DMS153 treated with DMSO at 0.1 percent for 48 hours (cell line): ENCODE results near the gene GOT2.
"Not testable (repeated sequence)": the region's sequence is repeated elsewhere in the genome, so short reads cannot be mapped to it uniquely, and the experiment has no call there.

Source experiments
- DNase-seq: peaks from one replicate; lab custom pipeline; 2025; ENCODE audit not compliant: unreplicated experiment; lab: John Stamatoyannopoulos, UW

The GOT2 gene

DNA sequence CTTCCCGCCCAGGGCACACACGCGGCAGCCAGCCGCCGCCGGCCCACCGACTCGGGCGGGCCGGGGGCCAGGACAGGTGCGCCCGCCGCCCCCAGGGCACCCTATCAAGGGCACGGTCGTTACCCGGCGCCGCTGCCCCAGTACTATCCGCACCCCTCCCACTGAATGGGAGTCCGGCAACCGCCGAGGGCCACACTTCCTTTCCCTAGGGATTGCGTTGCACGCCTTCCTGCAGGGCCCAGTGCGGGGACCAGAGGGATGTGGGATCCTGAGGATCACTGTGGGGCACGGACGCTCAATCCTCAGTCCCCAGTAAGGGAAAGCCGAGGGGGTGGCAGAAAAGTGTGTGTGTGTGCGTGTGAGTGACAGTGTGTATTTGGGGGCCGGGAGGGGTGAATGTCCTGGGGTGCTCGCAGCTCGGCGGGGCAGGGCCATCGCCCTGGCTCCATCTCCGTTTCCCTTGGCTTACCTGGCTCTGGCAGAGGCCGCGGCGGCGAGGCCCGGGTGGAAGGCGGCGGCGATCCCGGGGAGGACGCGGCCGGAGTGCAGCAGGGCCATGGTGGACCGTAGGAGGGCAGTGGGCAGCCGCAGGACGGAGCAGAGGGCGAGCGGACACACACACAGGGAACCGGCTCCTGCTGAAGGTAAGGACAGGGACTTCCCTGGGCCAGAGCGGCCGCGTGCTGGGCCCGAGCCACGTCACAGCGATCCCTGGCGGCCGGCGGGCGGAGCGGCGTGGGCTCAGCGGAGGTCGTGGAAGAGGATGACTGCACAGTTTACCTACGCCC lies at the start of gene GOT2:
Gene GOT2 (minus strand): TSS at position 646 of the 788 bp plus-strand sequence. CDS start 88 bp downstream, at position 558.
- DNase-seq = peak; percentile 28

DNA sequence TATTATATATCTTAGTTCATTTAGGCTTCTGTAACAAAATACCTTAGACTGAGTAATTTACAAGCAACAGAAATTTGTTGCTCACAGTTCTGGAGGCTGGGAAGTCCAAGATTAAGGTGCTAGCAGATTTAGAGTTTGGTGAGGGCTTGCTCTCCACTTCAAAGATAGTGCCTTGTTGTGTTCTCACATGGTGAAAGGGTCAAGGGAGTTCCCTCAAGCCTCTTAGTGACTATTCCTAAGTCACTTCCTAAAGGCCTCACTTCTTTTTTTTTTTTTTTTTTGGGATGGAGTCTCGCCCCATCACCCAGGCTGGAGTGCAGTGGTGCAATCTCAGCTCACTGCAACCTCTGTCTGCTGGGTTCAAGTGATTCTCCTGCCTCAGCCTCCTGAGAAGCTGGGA lies 45.2 kb upstream of the GOT2 start:
- DNase-seq = not testable (repeated sequence)

DNA sequence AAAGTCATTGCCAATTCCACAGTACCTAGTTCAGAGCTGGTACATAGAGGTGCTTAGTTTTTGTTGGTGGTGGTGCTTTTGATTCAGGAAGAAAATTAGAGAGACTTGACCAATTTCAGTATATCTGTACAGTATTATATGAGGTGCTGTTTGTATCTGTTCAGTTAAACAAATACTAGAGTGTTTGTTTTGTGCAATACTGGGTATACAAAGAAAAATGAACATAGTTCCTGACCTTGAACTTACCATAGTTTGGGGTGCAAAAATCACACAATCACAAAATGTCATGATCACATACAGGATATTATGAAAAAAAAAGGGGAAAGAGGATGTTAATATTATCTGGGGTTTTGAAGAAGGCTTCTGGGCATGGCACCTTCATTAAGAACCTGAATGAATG lies 39.8 kb upstream of the GOT2 start:
- no peak for DNase-seq

DNA sequence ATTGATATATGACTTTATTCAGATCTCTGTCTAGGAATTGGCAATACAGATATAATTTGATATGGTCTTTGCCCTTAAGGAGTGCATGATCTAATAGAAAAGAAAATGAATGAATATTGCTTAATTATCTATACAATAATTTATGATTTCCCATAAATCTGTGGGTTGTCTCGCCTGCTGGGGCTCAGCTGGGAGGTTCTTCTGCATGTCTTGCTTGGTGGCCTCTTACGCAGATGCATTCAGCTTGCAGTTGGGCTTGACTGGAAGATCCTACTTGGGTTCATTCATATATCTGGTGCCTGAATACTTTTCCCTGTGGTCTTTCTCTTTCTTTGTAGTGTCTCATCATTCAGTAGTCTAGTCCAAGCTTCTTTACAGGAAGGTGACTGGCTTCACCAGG lies 34.0 kb upstream of the GOT2 start:
- no peak for DNase-seq

DNA sequence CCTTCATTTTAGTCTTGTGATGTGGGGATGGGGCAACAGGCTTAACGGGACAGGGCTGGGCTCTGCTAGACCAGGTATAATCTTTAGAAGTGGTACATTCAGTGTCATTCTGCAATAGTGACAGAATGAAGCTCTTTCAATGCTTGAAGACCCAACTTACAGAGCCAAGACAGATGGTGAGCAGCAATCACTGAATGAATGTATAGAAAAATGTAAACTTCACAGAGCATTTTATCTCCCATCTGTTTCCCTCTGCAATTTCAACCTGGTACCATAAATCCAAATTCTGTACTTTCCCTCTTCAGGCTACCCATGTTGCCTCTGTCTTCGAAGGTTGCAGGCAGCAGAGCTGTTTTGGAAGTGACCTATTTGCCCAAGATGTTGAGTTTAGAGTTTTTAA lies 33.5 kb upstream of the GOT2 start:
- no peak for DNase-seq

DNA sequence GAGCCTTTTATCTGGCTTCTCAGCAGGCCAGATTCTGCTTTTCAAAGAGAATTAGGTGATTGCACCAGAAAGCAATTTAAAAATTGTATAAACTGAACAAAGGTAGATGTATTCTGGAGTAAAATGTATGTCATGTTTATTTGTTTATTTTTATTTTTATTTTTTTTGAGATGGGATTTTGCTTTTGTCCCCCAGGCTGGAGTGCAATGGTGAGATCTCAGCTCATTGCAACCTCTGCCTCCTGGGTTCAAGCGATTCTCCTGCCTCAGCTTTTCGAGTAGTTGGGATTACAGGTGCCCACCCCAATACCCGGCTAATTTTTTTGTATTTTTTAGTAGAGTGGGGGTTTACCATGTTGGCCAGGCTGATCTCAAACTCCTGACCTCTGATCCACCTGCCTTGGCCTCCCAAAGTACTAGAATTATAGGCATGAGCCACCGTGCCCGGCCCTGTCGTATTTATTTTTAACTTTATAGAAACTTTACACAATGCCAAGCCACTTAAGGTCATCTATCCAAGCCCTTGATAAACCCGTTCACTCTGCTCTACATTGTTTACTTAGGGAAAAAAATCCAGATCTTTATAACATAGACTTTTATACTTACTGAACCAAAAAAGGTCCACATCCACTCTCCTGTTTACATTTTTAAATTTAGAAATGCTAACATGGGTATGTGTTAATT lies 22.7 kb upstream of the GOT2 start:
- DNase-seq = no peak

DNA sequence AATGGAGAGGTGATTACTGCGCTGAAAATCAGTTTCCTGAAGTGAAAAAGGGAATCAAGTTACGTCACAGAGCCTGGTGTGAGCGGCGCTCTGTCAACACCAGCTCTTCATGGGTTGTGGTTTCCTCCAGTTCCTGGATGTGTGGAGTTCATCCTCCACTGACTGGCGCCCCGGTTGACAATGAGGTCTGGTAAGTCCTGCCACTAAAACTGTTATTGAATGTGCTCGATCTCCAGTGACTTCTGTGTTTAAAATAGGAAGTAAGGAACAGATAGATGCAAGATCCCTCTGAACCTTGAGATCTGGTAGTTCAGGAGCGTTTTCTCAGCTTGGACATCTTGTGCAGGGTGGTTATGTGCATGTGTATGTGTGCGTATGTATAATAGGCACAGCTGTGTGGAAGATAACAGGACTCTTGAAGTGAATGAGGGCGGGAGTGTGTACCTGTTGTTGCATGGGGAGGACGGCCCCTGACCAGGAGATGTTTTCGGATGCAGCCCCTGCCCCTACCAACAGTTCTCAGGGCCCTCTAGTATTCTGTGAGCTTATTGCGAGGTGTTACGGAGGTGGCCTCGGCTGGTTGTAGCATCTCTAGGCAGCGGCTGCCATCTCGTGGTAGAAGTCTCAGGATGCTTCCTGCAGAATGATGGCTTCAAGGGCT lies 22.0 kb upstream of the GOT2 start:
- peak; percentile 17 for DNase-seq

DNA sequence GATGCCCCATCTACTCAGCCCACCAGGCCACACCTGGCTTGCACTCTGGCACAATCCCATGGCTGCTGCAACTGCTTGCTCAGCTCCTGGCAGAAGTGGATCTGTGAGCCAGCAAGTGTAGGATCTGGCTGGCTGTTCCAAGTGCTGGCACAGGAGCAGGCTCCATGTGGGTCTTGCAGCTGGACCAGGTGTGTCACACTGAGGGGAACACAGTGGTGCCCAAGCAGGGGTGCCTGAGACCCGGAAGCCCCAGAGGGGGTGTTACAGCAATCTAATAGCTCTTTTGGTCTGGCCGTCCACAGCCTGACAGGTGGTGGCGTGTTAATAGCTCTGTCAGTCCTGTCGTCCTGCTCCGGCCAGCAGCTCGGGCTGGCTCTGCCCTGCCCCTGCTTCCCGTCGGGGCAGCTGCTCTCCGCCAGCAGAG lies 19.6 kb upstream of the GOT2 start:
- DNase-seq = no peak

DNA sequence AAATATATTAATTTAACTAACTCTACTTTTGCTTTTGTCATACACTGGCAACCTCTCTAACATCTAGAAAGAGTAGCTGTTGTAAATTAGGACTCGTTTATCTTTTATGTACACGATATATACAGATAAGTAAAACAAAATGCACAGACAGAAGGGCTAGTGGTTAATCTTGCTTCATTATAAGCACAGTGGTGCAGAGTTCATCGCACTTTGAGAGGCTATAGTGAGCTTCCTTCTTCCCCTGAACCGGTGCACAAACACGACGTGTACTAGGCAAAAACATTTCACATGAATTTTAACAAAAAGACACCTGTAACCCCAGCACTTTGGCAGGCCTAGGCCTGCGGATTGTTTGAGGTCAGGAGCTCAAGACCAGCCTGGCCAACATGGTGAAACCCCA lies 10.4 kb upstream of the GOT2 start:
- no peak for DNase-seq

DNA sequence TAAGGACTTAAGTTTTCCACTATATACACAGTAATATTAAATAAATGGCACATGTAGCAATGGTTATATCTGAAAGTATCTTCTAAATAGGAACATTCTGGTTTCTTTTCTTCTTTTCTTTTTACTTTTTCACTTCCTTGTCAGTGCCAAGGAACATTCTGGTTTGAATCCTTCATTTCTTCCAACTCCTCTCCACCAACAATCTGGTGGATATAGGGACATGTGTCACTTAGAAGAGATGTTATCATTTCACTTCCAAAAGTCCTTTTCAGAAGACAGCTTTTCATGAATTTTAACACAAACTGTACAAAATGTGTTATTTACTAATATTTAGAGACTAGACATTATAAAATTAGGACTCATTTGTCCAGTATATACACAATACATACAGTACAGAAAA lies 7.9 kb upstream of the GOT2 start:
- no peak for DNase-seq

DNA sequence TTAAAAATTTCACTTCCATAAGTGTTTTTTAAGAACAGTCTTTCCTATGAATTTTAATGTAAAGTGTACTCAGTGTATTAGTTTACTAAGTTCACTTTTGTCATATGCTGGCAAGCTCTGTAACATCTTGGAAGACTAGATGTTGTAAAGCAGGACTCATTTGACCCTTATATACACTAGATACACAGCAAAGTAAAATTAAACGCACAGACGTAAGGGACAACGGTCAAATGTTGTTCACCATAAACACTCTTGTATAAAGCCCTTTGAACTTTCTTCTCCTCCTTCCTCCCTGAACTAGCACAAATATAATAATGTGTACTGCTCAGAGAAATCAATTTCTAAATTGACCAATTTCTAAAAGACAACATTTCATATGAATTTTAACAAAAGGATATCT lies 7.0 kb upstream of the GOT2 start:
- DNase-seq = no peak

DNA sequence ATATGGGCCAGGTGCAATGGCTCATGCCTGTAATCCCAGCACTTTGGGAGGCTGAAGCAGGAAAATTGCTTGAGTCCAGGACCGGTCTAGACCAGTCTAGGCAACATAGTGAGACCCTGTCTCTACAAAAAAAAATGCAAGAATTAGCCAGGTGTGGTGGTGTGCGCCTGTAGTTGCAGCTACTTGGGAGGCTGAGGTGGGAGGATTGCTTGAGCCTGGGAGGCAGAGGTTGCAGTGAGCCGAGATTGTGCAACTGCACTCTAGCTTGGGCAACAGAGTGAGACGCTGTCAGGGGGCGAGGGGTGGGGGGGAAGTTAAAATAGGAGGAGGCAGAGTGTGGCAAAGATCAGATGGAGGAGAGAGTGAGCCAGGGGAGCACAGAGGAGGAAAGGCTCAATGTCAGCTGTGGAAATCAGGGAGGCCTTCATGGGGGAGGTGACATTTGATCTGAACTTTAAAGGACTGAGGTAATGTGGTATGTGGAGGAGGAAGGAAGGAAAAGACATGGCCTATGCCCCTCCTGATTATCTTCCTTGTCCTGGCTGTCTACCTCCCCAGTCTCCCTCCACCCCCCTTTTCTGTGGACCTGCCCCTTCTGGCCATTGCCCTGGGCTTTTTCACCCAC lies 4.7 kb upstream of the GOT2 start:
- no peak for DNase-seq

DNA sequence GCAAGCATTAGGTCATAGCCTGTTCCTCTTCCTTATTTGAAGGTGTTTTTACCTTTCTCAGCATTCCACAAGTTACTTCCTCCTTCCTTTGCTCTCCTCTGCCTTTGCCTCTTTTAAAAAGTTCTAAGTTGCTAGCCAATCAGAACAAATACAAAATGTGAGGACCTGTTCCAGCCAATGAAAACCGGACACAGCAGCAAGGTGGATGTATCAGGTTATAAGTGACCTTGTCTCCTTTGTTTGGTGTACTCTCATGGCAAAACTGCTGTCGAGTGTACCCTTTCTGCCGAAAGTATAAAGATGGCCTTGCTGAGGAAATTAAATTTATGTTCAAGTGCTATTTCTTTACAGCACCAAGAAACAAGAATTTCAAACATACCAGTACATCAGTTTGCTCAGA lies 2.2 kb upstream of the GOT2 start:
- DNase-seq = not testable (repeated sequence)

DNA sequence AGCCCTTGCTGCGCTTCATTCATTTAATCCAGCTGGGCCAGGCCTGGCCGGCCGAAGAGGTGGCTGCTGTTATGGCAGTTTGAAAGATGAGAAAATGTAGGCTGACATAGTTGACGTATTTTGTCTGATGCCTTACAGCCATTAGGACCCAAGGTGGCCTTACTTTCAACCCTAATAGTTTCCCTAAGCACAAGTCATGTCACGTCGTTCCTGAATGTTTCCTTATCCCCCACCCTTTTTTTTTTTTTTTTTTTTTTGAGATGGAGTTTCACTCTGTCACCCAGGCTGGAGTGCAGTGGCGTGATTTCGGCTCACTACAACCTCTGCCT lies 307 bp upstream of the GOT2 start:
- DNase-seq = no peak

DNA sequence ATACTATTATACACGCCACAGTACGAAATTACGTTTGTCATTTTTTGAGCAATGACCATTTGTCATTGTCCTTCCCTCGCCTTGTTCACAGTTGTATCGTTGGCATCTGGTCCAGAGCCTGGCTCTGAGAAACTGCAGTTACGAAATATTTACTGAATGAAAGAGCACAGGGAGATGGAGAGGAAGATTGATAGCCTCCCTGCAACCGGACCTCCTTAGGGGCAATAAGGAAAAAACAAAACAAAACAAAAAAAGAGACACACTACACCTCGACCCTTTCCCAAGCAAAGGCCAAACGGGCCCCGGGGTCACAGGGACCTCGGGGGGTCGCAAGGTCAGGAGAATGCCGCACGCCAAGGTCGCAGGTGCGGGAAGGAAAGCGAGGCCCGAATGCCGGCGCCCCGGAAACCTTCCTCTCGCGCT lies 857 bp downstream of the GOT2 start:
- DNase-seq = no peak

DNA sequence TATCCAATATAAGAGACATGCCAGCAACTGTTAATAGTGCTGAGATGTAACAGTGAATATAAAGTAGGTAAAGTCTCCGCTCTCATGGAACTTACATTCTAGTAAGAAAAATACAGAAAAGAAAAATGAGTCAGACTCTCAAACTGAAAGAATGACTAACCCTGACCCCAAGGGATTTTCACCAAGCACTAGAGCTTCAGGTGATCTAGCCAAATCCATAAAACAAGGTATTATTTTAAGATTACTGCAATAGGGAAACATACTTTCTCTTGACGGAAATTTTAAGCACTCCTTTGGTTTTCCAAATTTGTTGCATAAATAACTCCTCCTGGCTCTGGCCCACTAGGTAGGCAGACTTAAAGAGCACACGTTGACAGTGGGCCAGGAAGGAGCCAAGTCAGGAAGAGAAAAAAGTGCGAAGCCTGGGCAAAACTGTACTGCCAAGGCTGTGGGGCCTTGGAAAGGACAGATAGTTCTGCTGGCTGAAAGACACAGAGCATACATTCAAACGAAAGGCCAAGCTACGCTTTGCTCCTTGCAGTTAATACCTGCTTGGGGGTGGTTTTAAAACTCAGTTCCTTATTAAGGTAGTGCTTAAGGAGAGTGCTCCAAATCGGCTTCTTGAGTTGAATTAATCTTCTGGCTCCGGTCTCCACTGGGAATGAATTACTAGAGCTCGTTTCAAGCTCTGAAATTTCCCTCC lies 1.4 kb downstream of the GOT2 start:
- no peak for DNase-seq

DNA sequence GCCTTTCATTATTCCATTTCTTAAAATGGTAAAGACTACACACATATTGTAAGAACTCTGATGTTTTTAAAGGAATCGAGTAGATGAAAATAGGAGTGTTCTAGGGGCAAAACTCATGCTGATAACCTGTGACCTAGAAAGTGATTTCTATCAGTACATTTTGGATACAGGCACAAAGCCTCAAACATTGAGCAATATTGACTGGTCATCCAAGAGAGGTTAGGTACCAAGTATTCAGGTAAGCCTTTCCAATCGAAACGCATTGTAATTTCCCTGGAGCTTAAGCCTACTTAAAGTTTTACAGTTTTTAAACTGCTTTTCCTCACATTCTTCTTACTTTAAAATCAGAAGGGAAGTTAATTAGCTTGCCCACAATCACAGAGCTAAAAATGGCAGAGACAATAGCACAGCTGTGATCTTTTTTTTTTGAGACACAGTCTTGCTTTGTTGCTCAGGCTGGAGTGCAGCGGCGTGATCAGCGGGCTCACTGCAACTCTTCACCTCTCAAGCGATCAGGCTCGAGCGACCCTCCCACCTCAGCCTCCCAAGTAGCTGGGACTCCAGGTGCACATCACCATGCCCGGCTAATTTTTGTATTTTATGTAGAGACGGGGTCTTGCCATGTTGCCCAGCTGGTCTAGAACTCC lies 3.3 kb downstream of the GOT2 start:
- DNase-seq = no peak

DNA sequence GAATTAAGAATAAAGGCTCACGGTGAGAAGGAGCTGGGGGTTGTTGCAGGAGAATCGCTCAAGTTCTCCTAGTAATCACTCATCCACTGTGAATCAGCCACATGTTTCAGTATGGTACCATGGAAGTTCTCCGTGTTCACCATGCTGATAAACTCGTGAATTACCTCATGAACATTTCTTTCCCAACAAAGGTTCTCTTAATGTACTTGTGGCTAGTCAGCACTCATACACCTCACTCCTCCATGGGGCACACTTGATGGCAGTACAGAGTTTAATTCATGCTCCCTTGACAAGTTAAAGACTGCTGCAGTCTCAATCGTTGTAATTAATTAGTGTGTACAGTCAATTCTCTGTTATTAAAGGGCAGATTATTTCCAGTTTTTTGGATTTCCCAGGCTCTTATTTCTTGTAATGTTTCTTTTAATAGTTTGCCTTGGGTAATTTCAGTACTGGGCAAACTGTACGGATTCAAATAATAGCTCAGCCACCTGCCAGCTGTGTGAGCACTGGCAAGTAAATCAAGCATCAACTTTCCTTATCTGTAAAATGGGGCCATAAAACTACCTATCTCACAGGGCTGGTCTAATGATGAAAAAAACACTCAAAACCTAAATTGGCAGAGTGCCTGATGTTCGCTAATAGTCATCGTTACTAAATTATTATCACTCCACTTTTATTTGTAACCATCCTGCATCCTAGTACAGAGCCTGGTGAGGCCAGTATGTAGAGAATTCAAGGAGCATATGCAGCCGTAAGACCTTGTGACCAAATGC lies 6.1 kb downstream of the GOT2 start:
- no peak for DNase-seq

DNA sequence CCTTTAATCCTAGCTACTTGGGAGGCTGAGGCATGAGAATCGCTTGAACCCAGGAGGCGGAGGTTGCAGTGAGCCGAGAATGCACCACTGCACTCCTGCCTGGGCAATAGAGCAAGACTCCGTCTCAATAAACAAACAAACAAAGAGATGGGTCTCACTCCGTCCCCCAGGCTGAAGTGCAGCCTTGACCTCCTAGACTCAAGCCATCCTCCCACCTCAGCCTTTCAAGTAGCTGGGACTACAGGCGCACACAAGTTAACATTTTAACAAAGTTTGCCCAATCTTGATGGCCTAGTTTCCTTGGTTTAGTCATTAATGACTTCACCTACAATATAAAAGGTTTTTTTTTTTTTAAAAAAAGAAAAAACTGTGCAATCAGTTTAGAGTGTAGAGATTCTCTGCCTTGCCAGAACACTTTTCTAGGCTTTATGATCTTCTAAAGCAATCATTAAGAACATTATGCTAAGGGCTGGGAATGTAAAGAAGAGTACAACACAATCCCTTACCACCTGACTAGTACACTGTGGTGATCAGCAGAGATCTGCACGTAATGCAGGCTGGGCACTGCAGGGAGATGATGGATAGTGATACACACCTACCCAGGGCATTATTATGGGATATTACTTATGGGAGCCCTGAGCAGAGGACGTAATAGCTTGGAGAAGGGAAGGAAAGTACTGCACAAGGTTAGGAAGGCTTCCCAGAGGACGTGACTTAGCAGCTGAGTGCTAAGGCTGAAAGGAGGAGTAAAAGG lies 6.9 kb downstream of the GOT2 start:
- no peak for DNase-seq
